Measurements from ENCODE around the gene REPS1.

DNA sequence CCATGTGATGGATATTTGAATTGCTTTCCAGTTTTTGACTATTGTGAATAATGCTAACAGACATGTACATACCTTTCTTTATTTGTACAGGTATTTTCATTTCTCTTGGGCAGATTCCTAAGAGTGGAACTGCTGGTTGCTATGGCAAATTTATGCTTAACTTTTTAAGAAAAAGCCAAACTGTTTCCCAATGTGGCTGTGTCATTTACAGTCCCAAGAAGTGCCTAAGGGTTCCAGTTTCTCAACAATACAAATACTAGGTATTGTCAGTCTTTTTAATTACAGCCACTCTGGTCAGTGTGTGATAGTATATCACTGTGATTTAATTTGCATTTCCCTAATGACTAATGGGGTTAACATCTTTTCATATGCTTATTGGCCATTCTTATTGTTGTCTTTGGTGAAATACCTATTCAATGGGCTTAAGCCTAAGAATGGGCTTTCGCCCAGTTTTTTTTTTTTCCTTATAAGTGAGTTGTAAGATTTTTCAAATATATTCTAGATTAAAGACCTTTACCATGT lies 10.3 kb downstream of the REPS1 start:
- TF ChIP-seq, protein P1, sequence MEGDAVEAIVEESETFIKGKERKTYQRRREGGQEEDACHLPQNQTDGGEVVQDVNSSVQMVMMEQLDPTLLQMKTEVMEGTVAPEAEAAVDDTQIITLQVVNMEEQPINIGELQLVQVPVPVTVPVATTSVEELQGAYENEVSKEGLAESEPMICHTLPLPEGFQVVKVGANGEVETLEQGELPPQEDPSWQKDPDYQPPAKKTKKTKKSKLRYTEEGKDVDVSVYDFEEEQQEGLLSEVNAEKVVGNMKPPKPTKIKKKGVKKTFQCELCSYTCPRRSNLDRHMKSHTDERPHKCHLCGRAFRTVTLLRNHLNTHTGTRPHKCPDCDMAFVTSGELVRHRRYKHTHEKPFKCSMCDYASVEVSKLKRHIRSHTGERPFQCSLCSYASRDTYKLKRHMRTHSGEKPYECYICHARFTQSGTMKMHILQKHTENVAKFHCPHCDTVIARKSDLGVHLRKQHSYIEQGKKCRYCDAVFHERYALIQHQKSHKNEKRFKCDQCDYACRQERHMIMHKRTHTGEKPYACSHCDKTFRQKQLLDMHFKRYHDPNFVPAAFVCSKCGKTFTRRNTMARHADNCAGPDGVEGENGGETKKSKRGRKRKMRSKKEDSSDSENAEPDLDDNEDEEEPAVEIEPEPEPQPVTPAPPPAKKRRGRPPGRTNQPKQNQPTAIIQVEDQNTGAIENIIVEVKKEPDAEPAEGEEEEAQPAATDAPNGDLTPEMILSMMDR (IDR thresholded peaks at IDR 0.05), result no peak
- TF ChIP-seq EP300 (IDR thresholded peaks at IDR 0.05) (no peak), POLR2AphosphoS5 (IDR thresholded peaks at IDR 0.05) (no peak), POLR2A (IDR thresholded peaks at IDR 0.05) (no peak)
